Middle frontal gyrus (tissue), 1 donor: ENCODE measurements around the gene NBPF3.
"Not testable (repeated sequence)": the region's sequence is repeated elsewhere in the genome, so short reads cannot be mapped to it uniquely, and the experiment has no call there.

Source experiments
- DNase-seq: peaks from one replicate; pipeline ENCODE4 v3.0.0-alpha.2; 2015; ENCODE audit warnings: low spot score; ENCODE audit errors: extremely low spot score

Gene NBPF3

DNA sequence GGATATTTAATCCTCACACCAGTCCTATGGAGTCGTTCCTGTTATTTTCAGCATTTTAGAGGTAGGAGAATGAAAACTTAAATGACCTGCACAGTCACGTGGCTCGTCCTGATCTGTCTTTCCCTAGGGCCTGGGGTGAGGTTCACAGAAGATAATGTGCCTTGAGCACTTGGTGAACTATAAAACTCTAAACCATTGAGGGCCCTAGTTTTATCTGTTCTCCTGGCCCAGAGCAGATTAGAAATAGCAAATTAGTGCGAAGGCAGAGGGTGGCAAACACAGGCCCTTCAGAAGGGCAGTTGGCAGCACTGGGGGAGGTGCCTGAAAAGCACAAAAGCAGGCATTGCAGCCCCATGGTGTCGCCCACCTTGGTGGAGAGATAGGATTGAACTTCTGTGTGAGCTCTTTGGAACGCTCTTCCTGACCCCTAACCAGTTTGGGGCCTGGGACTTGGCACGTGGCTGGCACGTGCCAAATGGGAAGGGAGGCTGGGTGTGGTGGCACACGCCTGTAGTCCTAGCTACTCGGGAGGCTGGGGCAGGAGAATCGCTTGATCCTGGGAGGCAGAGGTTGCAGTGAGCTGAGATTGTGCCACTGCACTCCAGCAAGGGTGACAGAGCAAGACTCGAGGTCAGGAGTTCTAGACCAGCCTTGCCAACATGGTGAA is 1.2 kb upstream of the NBPF3 start:
- DNase-seq, result not testable (repeated sequence)

DNA sequence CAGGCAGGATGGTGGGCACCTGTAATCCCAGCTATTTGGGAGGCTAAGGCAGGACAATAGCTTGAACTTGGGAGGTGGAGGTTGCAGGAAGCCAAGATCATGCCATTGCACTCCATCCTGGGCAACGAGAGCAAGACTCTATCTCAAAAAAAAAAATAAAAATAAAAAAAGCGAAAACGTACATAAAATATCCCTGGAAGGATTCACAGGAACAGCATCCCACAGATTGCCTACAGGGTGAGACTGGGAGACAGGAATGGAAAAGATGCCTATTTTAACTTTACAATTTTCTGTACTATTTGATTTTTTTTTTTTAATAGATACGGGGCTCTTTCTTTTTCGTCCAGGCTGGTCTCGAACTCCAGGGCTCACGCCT is 604 bp upstream of the NBPF3 start:
- DNase-seq, result no peak

DNA sequence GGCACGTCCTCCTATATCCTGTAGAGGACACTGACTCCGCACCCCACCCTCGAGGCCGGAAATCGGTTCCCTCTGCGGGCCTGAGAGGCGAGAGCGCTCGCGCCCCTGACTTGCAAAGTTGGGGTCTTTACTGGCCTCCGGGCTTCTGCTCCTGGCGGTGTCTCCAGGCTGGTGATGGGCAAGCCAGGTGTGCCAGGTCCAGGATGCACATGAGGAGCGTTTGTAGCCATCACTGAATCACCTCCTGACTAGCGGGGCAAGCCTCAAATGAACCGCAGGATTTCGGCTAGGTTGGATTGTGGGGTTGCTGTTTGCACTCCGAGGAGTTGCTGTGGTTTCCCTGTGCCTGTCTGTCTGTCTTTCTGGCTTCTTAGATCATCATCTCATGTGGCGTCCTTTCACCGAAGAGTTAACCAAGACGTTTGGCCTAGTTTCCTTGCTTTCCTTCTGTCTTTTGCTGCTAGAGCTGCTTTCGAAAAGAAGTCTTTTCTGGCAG is 741 bp downstream of the NBPF3 start:
- DNase-seq, result not testable (repeated sequence)

DNA sequence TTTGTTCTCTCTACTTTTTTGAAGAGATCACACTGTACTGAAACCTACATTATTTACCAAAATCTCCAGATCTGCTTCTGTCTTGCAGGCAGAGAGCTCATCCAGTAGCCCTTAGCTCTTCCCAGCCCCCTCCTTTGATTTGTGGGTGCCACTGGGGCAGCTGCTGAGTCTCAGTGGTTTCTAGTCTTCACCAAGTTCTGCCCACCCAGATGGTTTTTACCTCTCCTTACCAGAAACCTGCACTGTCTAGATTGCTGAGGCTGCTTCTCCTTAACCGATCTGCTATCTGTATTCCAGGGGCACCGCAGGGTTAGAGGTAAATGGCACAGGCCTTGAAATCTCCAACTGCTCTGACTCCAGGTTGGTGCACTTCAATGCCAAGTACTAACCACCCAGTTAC is 6.7 kb downstream of the NBPF3 start:
- DNase-seq, result not testable (repeated sequence)

DNA sequence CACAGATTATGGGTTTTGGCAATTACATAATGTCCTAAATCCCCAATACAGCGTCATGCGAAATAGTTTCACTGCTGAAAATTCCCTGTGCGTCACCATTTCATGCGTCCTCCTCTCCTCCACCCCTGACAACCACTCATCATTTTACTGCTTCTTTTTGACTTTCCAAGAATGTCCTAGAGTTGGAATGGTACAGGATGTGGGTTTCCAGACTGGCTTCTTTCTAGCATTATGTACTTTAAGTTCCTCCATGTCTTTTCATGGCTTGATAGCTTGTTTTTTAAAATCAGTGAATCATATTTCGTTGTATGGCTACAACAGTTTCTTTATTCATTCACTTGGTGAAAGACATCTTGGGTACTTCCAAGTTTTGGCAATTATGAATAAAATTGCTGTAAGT is 7.4 kb downstream of the NBPF3 start:
- no peak for DNase-seq

DNA sequence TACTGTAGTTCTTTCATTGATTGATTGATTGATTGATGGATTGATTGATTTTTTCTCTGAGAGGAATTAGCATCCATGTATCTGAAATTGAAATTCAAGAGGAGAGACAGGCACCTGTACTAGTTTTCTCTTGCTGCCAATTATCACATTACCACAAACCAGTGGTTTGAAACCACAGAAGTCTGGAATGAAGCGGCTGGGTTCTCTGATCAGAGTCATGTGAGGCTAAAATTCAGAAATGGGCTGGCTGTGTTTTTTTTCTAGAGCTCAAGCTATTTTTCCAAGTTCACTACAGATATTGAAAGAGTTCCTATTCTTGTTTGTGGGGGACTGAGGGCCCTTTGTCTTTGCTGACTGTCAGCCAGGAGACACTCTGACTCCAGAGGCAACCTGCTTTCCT is 10.0 kb downstream of the NBPF3 start:
- no peak for DNase-seq

DNA sequence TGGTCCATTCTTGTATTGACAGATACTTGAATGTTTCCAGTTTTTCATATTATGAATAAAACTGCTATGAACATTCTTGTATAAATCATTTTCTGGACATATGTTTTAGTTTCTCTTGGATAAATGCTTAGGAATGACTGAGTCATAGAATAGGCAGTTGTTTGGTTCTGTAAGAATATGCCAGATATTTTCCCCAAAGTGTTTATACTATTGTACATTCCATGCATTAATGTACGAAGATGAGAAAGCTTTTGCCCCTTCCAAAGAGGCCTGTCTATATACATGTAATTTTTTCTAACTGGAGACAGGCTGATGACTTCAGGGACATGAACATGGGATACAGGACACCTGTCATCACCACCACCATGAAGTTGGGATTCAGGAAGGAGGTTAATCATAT is 11.3 kb downstream of the NBPF3 start:
- DNase-seq, result no peak

DNA sequence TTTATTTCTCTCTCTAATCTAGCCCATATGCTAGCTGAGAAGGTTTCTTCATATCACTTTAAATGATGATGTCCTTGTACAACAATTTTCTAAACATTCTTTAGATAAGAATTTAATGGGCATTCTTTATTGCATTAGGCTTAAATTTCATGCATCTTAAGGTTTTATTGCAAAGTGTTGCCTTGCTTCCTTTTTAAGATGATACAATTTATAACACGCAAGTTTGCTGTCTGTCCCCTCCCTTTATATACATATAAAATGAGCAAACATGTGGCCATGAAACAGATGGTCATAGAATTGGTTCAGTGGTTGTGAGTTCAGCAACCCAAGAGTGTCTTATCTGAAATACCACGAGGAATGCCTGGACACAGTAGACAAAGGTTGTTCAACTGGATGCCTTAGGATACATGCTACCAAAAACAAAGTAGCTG is 12.1 kb downstream of the NBPF3 start:
- DNase-seq, result no peak

DNA sequence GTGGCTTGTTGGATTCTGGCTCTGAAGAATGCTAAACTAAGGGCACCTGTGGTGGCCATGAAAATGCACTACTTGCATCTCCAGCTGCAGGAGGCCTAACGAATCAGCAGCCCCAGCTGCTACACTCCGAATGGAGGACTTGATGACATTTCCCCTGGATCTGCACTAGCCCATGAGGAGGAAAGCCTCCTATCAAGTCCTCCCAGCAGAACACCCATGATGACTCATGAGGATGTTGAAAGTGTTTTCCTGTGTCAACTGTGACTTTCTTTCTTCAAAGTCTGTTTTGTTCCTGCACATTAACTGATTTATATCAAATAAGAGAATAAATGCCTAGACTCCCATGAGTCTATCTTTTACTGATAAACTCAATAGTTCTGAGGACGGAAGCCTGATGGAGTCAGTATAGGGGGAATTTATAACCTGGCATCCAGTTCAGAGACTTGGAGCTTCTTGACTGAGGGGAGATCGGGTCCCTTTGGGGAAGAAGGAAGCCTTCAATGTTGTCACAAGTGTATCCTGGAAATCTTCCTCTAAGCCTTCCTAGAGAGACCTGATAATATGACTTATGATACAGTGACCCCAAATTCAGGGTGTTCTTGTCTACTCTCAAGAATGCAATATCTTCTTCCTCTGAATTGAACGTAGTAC is 14.2 kb downstream of the NBPF3 start:
- not testable (repeated sequence) for DNase-seq

DNA sequence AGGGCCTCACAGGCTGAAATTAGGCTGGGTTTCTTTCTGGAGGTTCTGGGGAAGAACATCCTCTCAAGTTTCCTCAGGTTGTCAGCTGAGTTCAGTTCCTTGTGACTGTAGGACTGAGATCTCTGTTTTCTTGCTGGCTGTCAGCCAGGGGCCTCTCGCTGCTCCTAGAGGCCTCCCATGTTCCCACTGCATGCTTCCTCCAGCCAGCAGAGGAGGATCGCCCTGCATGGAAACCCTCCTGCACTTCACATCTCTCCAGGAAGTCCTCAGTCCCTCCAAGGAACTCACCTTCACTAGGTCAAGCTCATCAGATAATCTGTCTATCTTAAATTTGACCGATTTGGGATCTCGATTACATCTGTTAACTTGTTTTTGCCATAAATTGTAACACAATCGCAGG is 15.0 kb downstream of the NBPF3 start:
- not testable (repeated sequence) for DNase-seq

DNA sequence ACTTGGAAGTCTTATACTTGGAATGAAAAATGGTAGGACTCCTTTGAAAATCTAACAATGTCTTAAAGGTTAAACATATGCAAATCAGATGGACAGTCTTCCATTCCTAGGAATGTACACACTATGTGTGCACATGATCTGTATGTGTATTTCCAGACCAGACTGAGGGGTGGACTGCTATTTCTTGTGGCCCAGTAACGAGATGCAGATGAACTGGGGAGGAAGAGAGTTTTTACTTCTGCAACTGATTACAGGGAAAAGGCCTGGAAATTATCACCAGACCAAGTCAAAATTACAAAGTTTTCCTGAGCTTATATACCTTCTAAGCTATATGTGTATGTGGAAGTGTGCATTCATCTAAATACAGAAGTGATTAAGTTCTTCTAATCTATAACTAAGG is 17.7 kb downstream of the NBPF3 start:
- no peak for DNase-seq

DNA sequence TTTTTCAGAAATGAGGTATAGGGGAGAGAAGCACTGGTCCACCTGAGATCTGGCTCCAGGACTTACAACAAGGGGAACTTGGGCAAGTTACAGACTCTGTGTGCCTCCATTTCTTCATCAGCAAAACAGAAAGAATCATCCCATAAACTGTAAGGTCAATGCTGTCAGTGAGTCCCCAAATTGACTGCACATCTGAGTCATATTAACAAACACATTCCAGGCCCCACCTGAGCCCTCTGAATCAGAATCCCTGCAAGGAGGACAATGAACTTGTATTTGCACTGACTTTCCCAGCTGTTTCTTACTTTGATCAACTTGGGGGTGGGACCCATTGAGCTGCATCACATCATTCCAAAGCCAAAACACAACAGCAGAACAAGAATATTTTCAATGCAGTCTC is 25.2 kb downstream of the NBPF3 start:
- not testable (repeated sequence) for DNase-seq

DNA sequence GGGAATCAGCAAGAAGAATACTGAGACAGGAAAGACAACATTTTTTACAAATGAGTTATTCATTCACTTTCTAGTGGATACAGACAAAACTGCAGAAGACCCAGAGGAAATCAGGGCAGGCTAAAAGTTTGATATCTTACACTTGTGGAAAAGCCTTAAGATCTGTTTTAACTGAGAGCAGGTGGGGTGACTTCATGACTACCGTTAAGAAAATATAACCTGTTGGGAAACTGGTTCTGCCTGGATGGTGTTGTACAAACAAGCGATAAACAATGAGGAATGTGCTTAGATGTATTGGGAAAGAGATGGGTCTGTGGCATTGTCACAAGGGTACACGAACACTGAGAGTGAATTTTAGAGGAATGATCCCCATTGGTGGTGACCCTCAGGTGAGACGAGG is 28.0 kb downstream of the NBPF3 start:
- DNase-seq, result not testable (repeated sequence)

DNA sequence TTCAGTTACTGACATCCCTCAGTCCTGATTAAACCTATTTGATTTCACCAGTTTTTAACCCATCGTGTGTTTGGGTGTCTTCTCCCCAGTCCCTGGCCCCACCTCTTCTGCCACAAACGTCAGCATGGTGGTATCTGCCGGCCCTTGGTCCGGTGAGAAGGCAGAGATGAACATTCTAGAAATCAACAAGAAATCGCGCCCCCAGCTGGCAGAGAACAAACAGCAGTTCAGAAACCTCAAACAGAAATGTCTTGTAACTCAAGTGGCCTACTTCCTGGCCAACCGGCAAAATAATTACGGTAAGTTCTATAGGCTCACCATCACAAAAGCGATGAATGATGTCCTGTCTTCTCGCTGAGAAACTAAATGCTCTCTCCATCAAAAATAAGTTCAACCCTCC is 28.7 kb downstream of the NBPF3 start:
- DNase-seq, result no peak

DNA sequence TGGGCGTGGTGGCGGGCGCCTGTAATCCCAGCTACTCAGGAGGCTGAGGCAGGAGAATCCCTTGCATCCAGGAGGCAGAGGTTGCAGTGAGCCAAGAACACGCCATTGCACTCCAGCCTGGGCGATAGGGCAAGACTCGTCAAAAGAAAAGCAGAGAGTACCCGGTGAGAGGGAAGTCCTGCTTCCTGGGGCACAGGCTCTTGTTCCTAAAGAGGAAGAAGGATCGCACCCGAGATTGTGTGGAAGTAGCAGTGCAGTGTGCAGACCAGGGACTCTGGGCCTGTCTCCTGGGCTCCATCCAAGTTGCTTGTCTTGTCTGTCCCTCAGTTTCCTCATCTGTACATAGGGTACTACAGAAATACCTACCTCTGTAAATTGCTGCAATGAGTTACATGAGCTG is 29.6 kb downstream of the NBPF3 start:
- no peak for DNase-seq

DNA sequence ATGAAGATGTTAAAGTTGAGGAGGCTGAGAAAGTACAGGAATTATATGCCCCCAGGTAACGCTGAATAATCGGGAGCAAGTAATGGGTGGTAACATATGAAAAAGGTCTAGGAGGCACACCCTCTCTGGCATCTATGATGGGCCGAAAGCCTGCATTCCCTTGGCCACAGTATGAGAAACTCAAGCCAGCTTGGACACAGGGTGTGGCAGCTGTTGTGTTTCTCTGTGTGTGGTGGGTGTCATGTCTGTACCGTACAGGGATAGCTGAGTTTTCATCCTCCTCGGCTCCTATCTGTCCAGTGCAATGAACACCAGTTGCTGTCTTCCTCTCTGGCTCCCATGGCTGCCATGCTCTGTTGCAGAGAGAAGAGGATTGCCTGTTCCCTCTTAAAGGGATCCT is 32.9 kb downstream of the NBPF3 start:
- no peak for DNase-seq

DNA sequence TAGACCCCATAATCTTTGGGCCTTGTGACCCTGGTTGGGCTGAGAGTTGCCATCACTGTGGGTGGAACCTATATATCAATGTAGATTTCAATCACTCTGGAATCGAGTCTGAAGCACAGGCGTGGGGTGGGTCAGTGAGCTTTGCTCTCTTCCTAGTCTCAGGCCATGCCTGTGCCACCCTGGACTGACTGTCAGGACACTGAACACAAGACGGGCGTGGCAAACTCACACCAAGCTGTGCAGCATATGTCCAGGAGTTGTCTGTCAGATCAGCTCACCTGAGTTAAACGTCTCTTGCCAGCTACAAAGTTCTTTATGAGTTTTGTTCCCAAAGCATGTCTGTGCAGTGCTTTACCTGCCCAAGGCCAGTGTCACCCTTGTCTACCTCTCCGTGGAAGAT is 38.4 kb downstream of the NBPF3 start:
- no peak for DNase-seq

DNA sequence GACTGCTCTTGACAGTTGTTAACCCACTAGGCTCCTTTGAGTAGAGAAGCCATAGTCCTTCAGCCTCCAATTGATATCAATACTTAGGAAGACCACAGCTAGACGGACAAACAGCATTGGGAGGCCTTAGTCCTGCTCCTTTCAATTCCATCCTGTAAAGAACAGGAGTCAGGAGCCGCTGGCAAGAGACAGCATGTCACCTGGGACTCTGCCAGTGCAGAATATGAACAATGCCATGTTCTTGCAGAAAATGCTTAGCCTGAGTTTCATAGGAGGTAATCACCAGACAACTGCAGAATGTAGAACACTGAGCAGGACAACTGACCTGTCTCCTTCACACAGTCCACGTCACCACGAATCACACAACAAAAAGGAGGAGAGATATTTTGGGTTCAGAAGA is 43.9 kb downstream of the NBPF3 start:
- not testable (repeated sequence) for DNase-seq

DNA sequence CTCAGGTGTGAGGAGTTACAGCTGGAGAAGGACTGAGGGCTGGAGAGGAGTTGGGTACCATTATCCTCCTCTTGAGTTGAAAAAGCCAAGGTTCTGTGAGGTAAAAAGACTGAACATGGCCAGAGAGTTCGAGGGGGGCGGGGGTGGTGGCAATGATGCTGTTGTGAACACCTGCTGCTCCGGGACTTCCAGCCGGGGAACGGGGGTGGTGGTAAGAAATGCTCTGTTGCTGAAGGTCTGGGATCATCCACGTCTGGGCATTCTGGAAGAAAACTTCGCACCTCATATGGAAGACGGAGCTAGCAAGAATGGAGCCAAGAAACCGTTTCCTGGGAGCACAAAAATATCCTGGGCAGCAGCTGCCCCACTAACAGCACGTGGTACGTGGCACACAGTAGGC is 49.2 kb downstream of the NBPF3 start:
- DNase-seq, result no peak

DNA sequence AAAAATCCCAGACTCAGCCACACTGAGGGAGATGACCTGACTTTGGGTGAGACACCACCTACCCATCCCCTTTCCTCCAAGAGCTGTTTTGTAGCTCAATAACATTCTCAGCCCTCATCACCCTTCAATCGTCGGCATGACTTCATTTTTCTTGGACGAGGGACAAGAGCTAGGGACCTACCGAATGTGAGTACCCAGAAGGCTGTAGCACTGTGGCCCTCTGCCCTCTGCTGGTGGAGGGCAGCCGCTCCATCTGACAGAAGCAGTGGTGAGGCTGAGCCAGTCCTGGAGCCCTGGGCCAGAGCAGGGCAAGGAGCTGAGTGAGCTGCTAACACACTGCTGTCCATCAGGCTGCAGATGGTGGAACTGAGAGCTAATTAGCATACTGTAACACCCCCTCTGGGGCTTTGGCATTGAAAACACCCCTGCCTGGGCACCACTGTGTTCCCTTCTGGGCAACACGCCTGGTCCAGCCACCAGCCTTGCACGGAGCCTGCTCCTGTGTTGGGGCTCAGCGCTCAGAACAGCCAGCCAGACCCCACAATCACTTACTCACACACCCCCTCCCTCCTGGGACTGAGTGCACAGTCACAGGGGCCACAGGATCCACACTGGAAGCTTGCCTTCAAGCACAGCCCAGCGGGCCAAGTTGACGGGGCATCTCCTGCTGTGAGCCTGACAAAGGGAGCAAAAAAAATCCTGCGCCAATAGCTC is 51.0 kb downstream of the NBPF3 start:
- DNase-seq, result no peak

DNA sequence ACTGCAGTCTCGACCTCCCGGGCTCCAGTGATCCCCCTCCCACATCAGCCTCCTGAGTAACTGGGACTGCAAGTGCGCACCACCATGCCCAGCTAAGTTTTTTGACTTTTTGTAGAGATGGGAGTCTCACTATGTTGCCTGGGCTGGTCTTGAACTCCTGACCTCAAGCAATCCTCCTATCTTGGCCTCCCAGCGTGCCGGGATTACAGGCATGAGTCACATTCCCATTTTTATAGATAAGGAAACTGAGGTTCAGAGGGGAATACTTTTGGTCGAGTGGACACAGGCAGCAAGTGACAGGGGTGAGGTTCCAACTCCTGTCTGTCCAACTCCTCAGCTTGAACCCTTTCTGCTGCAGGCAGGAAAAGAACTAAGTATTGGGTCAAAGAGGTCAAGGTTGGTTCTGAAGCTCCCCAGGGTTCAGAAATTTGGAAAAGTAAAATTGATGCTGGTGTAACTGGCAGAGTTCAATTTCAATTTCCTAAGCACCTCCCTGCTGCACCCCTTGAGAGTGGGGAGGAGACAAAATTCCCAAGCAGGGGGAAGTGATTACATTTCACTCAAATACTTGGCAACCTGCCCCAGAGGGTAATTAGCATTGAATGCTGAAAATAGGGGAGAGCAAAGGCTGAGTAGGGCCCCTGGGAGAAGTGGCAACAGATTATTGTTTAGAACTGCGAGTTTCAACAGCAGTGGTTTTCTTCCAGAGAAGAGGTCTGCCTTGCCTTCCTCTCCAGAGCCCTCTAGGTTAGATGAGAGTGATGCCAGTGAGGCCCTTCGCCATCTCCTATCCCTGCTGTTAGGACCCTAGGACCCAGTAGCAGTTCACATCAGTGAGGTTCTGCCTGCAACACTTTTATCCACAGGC is 51.8 kb downstream of the NBPF3 start:
- DNase-seq, result no peak

DNA sequence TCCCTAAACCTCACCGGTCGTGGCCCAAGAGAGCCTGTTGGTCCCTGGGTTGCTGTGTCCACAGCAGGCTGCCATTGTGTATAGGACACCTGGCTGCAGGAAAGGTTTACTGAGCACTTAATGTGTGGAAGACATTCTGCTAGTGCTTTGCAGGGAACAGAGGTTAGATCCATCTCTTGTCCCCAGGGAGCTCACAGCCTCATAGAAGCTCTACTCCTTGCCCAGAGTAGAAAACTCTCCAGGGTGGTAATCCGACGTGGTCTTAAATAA is 52.4 kb downstream of the NBPF3 start:
- no peak for DNase-seq
